Measurements from ENCODE around the gene PAQR6. TPM values are rescaled to one million over a fixed set of nuclear protein-coding genes. Genes with fewer than 3 reads are reported as not detected.

Gene PAQR6
- total and polyA plus RNA-seq, 4 donors, result 42.6 to 206 (median 117) TPM

DNA sequence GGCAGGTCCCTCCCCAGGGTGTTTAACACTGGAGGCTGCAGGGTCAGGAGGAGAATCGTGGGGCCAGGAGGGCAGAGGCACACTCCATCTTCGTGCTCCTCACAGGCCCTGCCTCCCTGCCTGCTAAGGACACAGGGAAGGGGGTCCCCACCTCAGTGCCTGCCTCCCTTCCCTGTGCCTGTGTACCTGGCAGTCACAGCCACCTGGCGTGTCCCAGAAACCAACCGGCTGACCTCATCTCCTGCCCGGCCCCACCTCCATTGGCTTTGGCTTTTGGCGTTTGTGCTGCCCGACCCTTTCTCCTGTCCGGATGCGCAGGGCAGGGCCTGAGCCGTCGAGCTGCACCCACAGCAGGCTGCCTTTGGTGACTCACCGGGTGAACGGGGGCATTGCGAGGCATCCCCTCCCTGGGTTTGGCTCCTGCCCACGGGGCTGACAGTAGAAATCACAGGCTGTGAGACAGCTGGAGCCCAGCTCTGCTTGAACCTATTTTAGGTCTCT is 6.5 kb downstream of the PAQR6 start:
- Histone ChIP-seq H3K27ac (ENCODE audit: low read depth, low read length) (no peak overlapping the region), H3K27me3 (ENCODE audit: control insufficient read depth, insufficient read depth, low read length) (peaks cover 6% of the 10 kb centered on the region), H3K36me3 (ENCODE audit: control insufficient read depth, insufficient read depth, low read length) (peaks cover 82% of the 10 kb centered on the region), H3K9me3 (ENCODE audit: control insufficient read depth, insufficient read depth, low read length) (no peaks in the 10 kb centered on the region), H3K4me3 (ENCODE audit: low read depth, low read length) (no peak overlapping the region), H3K4me1 (ENCODE audit: control insufficient read depth, insufficient read depth, low read length) (peaks cover 28% of the 10 kb centered on the region)
- 76% methylated on average over 15 of the region's 15 CpGs for WGBS (ENCODE audit: insufficient coverage)
- no peak for DNase-seq (ENCODE audit: low read depth in 4 of 6, low spot score in 6 of 6)

DNA sequence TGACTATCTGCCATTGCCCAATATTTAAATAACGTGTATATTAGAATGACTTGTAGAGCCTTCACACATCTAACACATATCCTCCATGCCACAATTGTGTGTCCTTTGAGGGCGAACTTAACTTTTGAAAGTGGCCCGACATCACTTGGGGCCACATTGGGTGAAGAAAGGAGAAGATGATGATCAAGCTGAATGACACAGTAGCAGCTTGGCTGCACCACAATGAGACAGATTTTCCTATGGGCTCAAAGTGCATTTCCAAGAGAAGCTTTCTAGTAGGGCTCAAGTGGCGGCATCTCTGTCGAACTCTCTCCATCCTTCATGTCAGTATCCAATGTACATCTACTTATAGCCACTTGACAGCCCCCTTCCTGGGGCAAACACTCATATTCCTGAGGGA is 9.6 kb downstream of the PAQR6 start:
- Histone ChIP-seq H3K36me3 (ENCODE audit: control insufficient read depth, insufficient read depth, low read length) (peaks cover 84% of the 10 kb centered on the region), H3K27ac (ENCODE audit: low read depth, low read length) (no peak overlapping the region), H3K27me3 (ENCODE audit: control insufficient read depth, insufficient read depth, low read length) (no peaks in the 10 kb centered on the region), H3K4me1 (ENCODE audit: control insufficient read depth, insufficient read depth, low read length) (no peaks in the 10 kb centered on the region), H3K9me3 (ENCODE audit: control insufficient read depth, insufficient read depth, low read length) (no peaks in the 10 kb centered on the region), H3K4me3 (ENCODE audit: low read depth, low read length) (no peak overlapping the region)
- no peak for DNase-seq (ENCODE audit: low read depth in 4 of 6, low spot score in 6 of 6)
- 100% methylated on average over 2 of the region's 5 CpGs for WGBS (ENCODE audit: insufficient coverage)

DNA sequence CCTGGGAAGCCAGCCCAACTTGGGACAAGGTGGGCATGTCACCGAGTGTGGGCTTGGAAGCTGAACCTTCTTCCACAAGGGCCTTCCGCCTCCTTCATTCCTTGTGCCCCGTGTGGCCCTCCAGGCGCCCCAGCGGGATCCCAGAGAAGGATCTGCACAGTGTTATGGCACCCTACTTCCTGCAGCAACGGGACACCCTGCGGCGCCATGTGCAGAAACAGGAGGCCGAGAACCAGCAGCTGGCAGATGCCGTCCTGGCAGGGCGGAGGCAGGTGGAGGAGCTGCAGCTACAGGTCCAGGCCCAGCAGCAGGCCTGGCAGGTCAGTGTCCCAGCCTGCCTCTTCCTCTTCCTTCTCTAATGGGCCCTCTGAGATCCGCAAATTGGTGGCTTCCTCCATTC is 11.7 kb downstream of the PAQR6 start:
- no peaks in the 10 kb centered on the region for H3K4me1 ChIP-seq (ENCODE audit: control insufficient read depth, insufficient read depth, low read length)
- peaks cover 73% of the 10 kb centered on the region for H3K36me3 ChIP-seq (ENCODE audit: control insufficient read depth, insufficient read depth, low read length)
- no peak overlapping the region for H3K27ac ChIP-seq (ENCODE audit: low read depth, low read length)
- no peak for DNase-seq (ENCODE audit: low read depth in 4 of 6, low spot score in 6 of 6)
- no peaks in the 10 kb centered on the region for H3K9me3 ChIP-seq (ENCODE audit: control insufficient read depth, insufficient read depth, low read length)
- no peaks in the 10 kb centered on the region for H3K27me3 ChIP-seq (ENCODE audit: control insufficient read depth, insufficient read depth, low read length)
- H3K4me3 ChIP-seq (ENCODE audit: low read depth, low read length), result no peak overlapping the region
- WGBS (ENCODE audit: insufficient coverage), result 95% methylated on average over 9 of the region's 12 CpGs

DNA sequence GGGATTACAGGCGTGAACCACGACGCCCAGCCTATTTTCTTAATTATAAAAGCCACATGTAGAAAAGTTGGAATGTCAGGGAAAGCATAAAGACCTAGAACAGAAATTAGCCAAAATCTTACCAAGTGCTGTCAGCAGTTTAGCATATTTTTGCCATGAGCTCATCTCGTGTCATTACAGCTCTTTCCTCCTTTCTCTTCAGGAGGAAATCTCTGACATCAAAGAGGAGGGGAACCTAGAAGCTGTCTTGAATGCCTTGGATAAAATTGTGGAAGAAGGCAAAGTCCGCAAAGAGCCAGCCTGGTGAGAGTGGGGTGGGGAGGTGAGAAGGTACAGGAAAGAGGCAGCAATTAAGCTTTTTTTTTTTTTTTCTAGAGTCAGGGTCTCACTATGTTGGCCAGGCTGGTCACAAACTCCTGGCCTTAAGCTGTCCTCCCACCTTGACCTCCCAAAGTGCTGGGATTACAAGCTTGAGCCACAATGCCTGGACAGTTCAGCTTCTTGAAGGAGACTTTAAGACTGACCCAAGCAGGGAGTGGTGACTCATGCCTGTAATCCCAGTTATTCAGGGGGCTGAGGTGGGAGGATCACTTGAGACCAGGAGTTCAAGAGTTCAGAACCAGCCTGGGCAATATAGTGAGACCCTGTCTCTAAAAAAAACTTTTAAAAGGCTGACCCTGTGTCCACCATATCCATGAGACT is 14.3 kb downstream of the PAQR6 start:
- DNase-seq (ENCODE audit: low read depth in 4 of 6, low spot score in 6 of 6), result no peak
- H3K27me3 ChIP-seq (ENCODE audit: control insufficient read depth, insufficient read depth, low read length), result no peaks in the 10 kb centered on the region
- no peaks in the 10 kb centered on the region for H3K9me3 ChIP-seq (ENCODE audit: control insufficient read depth, insufficient read depth, low read length)
- no peak overlapping the region for H3K4me3 ChIP-seq (ENCODE audit: low read depth, low read length)
- H3K36me3 ChIP-seq (ENCODE audit: control insufficient read depth, insufficient read depth, low read length), result peaks cover 61% of the 10 kb centered on the region
- WGBS (ENCODE audit: insufficient coverage), result 100% methylated on average over 1 of the region's 5 CpGs
- H3K4me1 ChIP-seq (ENCODE audit: control insufficient read depth, insufficient read depth, low read length), result no peaks in the 10 kb centered on the region
- no peak overlapping the region for H3K27ac ChIP-seq (ENCODE audit: low read depth, low read length)

DNA sequence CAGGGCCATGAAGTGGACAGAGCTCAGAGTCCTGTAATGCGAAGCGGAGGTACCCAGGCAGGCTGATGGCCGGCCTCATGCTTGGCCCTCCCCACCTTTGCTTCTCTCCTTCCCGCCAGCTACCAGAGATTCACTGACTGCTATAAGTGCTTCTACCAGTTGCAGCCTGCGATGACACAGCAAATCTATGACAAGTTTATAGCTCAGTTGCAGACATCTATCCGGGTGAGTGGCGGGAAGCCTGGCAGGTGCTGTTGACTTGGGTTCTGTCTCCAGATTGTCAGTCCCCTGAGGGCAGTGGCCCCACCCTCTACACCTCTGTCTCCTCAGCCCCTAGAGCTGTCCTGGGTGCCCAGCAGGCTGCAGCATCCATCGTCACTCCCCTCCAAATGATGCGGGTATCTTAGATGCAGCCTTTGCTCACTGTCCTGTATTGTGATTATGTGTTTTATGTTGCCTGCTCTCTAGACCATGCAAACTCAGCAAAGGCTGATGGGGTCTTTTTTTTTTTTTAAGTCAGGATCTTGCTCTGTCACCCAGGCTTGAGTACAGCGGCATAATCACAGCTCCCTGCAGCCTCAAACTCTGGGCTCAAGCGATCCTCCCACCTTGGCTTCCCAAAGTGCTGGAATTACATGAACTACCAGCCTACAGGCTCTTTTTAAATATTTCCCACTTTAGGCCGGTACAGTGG is 15.5 kb downstream of the PAQR6 start:
- Histone ChIP-seq H3K4me3 (ENCODE audit: low read depth, low read length) (no peak overlapping the region), H3K4me1 (ENCODE audit: control insufficient read depth, insufficient read depth, low read length) (no peaks in the 10 kb centered on the region), H3K9me3 (ENCODE audit: control insufficient read depth, insufficient read depth, low read length) (no peaks in the 10 kb centered on the region), H3K36me3 (ENCODE audit: control insufficient read depth, insufficient read depth, low read length) (peaks cover 59% of the 10 kb centered on the region), H3K27ac (ENCODE audit: low read depth, low read length) (no peak overlapping the region), H3K27me3 (ENCODE audit: control insufficient read depth, insufficient read depth, low read length) (no peaks in the 10 kb centered on the region)
- DNase-seq (ENCODE audit: low read depth in 4 of 6, low spot score in 6 of 6), result no peak
- WGBS (ENCODE audit: insufficient coverage), result 92% methylated on average over 9 of the region's 12 CpGs

DNA sequence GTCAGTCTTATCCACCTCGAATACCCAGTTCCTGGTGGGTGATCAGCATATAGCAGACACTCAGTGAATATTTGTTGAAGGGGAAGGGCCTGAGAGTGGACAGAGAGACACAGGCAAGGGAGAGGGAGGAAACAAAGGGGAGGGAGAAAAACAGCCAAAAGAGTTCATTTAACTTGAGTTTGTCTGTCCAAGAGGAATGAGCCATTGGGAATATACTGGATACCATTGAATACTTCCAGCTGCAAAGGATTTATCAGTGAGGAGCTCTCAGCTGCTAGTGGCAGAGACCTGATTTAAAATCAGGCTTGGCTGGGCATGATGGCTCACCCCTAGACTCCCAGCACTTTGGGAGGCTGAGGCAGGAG is 17.4 kb downstream of the PAQR6 start:
- Histone ChIP-seq H3K9me3 (ENCODE audit: control insufficient read depth, insufficient read depth, low read length) (no peaks in the 10 kb centered on the region), H3K27ac (ENCODE audit: low read depth, low read length) (no peak overlapping the region), H3K4me1 (ENCODE audit: control insufficient read depth, insufficient read depth, low read length) (peaks cover under 1% of the 10 kb centered on the region), H3K4me3 (ENCODE audit: low read depth, low read length) (no peak overlapping the region), H3K36me3 (ENCODE audit: control insufficient read depth, insufficient read depth, low read length) (peaks cover 47% of the 10 kb centered on the region), H3K27me3 (ENCODE audit: control insufficient read depth, insufficient read depth, low read length) (no peaks in the 10 kb centered on the region)
- WGBS (ENCODE audit: insufficient coverage), result no CpG with 5 or more reads among the region's 1 CpG
- DNase-seq (ENCODE audit: low read depth in 4 of 6, low spot score in 6 of 6), result no peak

DNA sequence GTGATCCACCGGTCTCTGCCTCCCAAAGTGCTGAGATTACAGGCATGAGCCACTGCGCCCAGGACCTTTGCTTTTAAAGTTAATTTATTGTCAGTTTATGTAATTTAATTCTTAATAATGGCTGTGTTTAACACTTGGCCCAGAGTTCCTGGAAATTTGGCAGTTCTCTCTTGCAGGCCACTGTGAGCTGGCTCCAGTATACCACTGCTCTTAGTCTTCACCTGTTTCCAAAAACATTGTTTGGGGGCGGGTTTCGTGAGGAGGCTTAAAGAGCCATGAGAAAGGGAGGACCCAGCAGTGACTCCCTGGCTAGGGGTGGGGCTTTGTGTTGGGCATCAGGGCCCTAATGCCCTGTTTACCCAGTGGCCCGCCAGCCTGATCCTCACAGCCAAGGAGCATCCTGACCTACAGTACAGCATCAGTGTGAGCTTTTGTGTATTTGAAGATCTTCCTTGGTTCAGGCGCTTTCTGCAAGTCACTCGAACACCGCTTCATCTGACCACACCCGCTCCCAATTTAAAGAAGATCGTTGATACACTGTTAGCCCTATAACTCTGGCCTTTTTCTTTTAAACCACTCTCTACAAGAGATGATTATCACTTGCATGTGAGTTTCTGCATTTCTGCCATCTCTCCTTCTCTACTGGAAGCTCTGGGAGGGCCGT is 17.9 kb downstream of the PAQR6 start:
- peaks cover 47% of the 10 kb centered on the region for H3K36me3 ChIP-seq (ENCODE audit: control insufficient read depth, insufficient read depth, low read length)
- no peaks in the 10 kb centered on the region for H3K9me3 ChIP-seq (ENCODE audit: control insufficient read depth, insufficient read depth, low read length)
- H3K27ac ChIP-seq (ENCODE audit: low read depth, low read length), result no peak overlapping the region
- H3K4me1 ChIP-seq (ENCODE audit: control insufficient read depth, insufficient read depth, low read length), result peaks cover 2% of the 10 kb centered on the region
- H3K4me3 ChIP-seq (ENCODE audit: low read depth, low read length), result no peak overlapping the region
- H3K27me3 ChIP-seq (ENCODE audit: control insufficient read depth, insufficient read depth, low read length), result no peaks in the 10 kb centered on the region
- 97% methylated on average over 5 of the region's 11 CpGs for WGBS (ENCODE audit: insufficient coverage)
- no peak for DNase-seq (ENCODE audit: low read depth in 4 of 6, low spot score in 6 of 6)

DNA sequence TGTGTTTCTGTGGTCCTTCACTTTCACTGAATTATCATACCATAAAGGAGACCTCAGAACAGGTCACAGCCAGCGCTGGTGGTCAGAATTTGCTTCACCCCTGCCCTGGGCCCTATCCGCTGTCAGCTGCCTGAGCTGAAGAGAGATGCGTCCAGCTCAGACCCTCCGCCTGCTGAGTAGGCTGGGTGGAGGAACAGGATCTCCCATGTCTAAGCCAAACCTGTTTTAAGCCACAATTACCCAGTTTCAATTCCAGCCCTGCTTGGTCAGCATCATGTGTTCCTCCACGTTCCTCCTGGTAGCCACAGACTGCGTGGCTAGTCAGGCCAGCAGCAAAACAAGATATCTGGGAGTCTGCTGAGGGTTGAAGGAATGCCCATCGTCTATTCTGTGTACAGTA is 19.4 kb downstream of the PAQR6 start:
- H3K4me3 ChIP-seq (ENCODE audit: low read depth, low read length), result no peak overlapping the region
- H3K4me1 ChIP-seq (ENCODE audit: control insufficient read depth, insufficient read depth, low read length), result peaks cover 2% of the 10 kb centered on the region
- DNase-seq (ENCODE audit: low read depth in 4 of 6, low spot score in 6 of 6), result no peak
- WGBS (ENCODE audit: insufficient coverage), result 97% methylated on average over 5 of the region's 7 CpGs
- no peak overlapping the region for H3K27ac ChIP-seq (ENCODE audit: low read depth, low read length)
- no peaks in the 10 kb centered on the region for H3K27me3 ChIP-seq (ENCODE audit: control insufficient read depth, insufficient read depth, low read length)
- no peaks in the 10 kb centered on the region for H3K9me3 ChIP-seq (ENCODE audit: control insufficient read depth, insufficient read depth, low read length)
- peaks cover 36% of the 10 kb centered on the region for H3K36me3 ChIP-seq (ENCODE audit: control insufficient read depth, insufficient read depth, low read length)

DNA sequence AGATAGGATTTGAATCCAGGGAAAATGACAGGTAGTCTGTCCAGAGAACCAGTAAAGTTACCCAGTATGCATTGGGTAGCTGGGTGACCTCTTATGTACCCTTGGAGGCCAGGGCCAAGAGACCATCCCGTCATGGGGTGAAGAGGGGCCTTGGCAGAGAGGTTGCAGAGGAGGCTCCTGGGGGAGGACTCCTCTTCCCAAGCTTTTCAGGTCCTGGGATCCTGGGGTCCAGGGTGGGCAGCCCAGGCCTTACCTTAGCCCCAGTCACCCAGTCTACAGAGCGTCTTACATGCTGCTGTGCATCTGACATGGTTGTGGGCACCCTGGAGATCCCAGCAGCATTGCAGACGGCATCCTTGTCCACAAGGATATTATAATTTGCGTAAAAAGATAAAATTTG is 21.1 kb downstream of the PAQR6 start:
- Histone ChIP-seq H3K4me3 (ENCODE audit: low read depth, low read length) (no peak overlapping the region), H3K4me1 (ENCODE audit: control insufficient read depth, insufficient read depth, low read length) (peaks cover 2% of the 10 kb centered on the region), H3K36me3 (ENCODE audit: control insufficient read depth, insufficient read depth, low read length) (peaks cover 40% of the 10 kb centered on the region), H3K9me3 (ENCODE audit: control insufficient read depth, insufficient read depth, low read length) (no peaks in the 10 kb centered on the region), H3K27ac (ENCODE audit: low read depth, low read length) (no peak overlapping the region), H3K27me3 (ENCODE audit: control insufficient read depth, insufficient read depth, low read length) (no peaks in the 10 kb centered on the region)
- DNase-seq (ENCODE audit: low read depth in 4 of 6, low spot score in 6 of 6), result no peak
- WGBS (ENCODE audit: insufficient coverage), result 84% methylated on average over 3 of the region's 4 CpGs

All from spinal cord (tissue), 10 donors.